HFF-Myc (cell line): ENCODE measurements around the gene CXCL12.

Experiments
- DNase-seq: peaks from one replicate; pipeline ENCODE4 v3.0.0-alpha.2; 2011; ENCODE audit warnings: low read depth; ENCODE audit errors: extremely low read depth
- H3K4me3 ChIP-seq: replicated peaks from 2 replicates; pipeline ENCODE4 v1.5.1; 2011; ENCODE audit warnings: low read depth, mild to moderate bottlenecking, control low read depth, low read length
- TF ChIP-seq, protein P1 (sequence below): IDR thresholded peaks from 2 replicates; pipeline ENCODE4 v1.5.1; 2012; ENCODE audit warnings: mild to moderate bottlenecking, low read depth, low read length, control low read depth; ENCODE audit errors: missing control alignments

The CXCL12 gene

GRCh38 chr10:44392420-44392819 is 7.5 kb upstream of the CXCL12 start:
- TF ChIP-seq, protein P1, sequence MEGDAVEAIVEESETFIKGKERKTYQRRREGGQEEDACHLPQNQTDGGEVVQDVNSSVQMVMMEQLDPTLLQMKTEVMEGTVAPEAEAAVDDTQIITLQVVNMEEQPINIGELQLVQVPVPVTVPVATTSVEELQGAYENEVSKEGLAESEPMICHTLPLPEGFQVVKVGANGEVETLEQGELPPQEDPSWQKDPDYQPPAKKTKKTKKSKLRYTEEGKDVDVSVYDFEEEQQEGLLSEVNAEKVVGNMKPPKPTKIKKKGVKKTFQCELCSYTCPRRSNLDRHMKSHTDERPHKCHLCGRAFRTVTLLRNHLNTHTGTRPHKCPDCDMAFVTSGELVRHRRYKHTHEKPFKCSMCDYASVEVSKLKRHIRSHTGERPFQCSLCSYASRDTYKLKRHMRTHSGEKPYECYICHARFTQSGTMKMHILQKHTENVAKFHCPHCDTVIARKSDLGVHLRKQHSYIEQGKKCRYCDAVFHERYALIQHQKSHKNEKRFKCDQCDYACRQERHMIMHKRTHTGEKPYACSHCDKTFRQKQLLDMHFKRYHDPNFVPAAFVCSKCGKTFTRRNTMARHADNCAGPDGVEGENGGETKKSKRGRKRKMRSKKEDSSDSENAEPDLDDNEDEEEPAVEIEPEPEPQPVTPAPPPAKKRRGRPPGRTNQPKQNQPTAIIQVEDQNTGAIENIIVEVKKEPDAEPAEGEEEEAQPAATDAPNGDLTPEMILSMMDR, result no peak
- no peak overlapping the region for H3K4me3 ChIP-seq
- no peak for DNase-seq

- TF ChIP-seq, protein P1, result no peak
- H3K4me3 ChIP-seq, result no peak overlapping the region
- no peak for DNase-seq
These were observed 7.1 kb upstream of the CXCL12 start for GRCh38 chr10:44391981-44392380.

- TF ChIP-seq, protein P1, result no peak
- DNase-seq, result no peak
- no peak overlapping the region for H3K4me3 ChIP-seq
These were observed 5.7 kb upstream of the CXCL12 start for GRCh38 chr10:44390585-44391072.

DNA sequence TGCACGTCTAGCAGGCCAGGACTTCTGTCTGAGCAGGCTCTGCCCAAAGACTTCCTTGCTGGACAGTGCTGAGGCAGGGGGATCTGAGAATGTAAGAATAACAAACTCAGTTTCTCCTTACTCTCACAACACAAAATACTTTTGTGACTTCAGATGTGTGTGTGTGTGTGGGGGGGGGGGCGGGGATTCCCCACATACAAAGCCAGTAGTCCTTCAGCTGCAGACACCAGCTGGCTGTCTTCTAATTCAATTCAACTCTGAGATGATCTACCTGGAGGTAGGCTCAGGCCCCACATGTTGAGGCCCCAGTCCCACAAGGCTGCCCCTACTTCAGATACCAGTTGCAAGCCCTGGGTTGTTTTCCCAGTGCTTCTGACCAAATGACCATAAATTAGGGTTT is 4.7 kb upstream of the CXCL12 start:
- H3K4me3 ChIP-seq, result no peak overlapping the region
- no peak for DNase-seq
- TF ChIP-seq, protein P1, result no peak

- TF ChIP-seq, protein P1, result no peak
- no peak overlapping the region for H3K4me3 ChIP-seq
- DNase-seq, result no peak
These were observed 4.3 kb upstream of the CXCL12 start for GRCh38 chr10:44389150-44389549.

DNA sequence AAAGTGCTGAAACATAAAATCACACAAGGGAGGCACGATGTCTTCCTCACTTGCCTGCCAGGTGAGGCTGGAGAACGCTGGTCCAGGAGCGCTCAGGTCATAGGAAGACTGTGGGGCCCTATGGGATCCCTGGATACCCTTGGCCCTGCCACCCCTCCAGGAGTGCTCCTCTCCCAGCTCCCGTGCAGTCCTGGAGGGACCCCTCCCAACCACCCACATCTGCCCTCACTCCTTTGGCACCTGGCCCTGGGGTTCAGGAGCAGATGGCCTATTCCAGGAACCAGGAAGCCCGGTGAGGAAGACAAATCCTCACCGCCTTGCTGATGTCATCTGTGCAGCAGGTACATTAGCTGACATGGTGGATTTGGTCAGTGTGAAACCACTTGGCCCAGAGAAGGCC is 3.7 kb upstream of the CXCL12 start:
- H3K4me3 ChIP-seq, result no peak overlapping the region
- TF ChIP-seq, protein P1, result no peak
- no peak for DNase-seq

- DNase-seq, result no peak
- H3K4me3 ChIP-seq, result no peak overlapping the region
- TF ChIP-seq, protein P1, result no peak
These were observed 3.0 kb upstream of the CXCL12 start for GRCh38 chr10:44387853-44388251.
